Right lobe of liver (tissue), 4 donors: ENCODE measurements around the gene LINC00237.

Experiments used
- POLR2A ChIP-seq: fragments of 450-650 bp; IDR thresholded peaks from one replicate; pipeline ENCODE4 v1.6.1; 2017; ENCODE audit warnings: antibody characterized with exemption, mild to moderate bottlenecking
- TF ChIP-seq, protein P1 (sequence below), 4 donors: fragments of 200-600 bp in 3 of 4; fragments of 450-650 bp in 1 of 4; IDR thresholded peaks; one replicate each; pipeline versions ENCODE4 v1.5.1 to v1.8.0; 2016 to 2022; ENCODE audit warnings: antibody characterized with exemption in 4 of 4, mild to moderate bottlenecking in 2 of 4
- donor health status: DM: no; HTN: no; CAD: no.
- donor health status: DM: no; HTN: no; CAD: no.
- donor health status: DM: no; HTN: yes; CAD: no.

DNA sequence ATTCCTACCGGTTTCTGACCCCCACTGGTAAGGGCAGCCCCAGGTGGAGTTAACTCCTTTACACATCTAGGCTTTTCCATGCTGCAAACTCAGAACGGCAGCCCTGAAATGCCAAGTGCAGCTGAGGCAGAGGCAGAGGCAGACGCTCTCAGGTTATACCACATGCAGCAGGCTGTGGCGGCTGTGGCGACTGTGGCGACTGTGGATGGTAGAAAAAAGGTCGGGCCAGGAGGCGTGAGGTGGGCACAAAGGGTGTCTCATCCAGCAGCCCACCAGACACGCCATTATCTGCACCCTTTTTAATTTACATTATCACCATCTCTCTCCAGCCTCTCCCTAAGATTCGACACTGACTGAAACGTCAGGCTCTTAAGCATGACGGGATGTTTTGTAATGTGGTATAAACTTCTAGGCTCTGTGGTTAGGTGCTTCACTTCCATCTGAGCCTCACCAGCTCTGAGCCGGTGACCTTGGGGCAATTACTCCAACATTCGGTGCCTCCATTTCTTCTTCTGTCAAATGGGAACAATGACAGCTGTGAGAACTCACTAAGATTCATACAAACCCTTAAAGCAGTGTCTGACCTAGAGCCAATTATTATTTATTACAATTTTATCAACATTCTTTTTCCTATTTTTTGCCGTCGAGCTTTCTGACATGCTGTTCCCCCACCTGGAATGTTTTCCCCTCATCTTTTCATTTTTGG, 27.9 kb upstream of the LINC00237 start:
- TF ChIP-seq, protein P1, sequence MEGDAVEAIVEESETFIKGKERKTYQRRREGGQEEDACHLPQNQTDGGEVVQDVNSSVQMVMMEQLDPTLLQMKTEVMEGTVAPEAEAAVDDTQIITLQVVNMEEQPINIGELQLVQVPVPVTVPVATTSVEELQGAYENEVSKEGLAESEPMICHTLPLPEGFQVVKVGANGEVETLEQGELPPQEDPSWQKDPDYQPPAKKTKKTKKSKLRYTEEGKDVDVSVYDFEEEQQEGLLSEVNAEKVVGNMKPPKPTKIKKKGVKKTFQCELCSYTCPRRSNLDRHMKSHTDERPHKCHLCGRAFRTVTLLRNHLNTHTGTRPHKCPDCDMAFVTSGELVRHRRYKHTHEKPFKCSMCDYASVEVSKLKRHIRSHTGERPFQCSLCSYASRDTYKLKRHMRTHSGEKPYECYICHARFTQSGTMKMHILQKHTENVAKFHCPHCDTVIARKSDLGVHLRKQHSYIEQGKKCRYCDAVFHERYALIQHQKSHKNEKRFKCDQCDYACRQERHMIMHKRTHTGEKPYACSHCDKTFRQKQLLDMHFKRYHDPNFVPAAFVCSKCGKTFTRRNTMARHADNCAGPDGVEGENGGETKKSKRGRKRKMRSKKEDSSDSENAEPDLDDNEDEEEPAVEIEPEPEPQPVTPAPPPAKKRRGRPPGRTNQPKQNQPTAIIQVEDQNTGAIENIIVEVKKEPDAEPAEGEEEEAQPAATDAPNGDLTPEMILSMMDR (IDR thresholded peaks at IDR 0.05) = no peak
- no peak for TF ChIP-seq POLR2A
